Activated naive CD4-positive, alpha-beta T cell treated with anti-CD3 and anti-CD28 coated beads, Interleukin-2, amount 50 U/mL, for 72 hours (primary cell): Measurements from ENCODE around the gene OR1F1. TPM values are rescaled to one million over a fixed set of nuclear protein-coding genes. Genes with fewer than 3 reads are reported as not detected.
"Not testable (repeated sequence)": the region's sequence is repeated elsewhere in the genome, so short reads cannot be mapped to it uniquely, and the experiment has no call there.

Source experiments
- ATAC-seq, 2 donors: fragments of 150-1000 bp; cut with Tn5 transposase; 2 replicates each; pipeline ENCODE4 v1.10.0; 2021; ENCODE audit warnings: mild to moderate bottlenecking in 2 of 2, moderate library complexity in 2 of 2
- DNase-seq, 2 donors: peaks; one replicate each; pipeline ENCODE4 v3.0.0; 2021 to 2022; ENCODE audit warnings: low spot score in 2 of 2
- H3K27ac Mint-ChIP-seq, 2 donors: one replicate each; pipeline ENCODE4 v1.8.0; 2022; ENCODE audit warnings: mild to moderate bottlenecking in 2 of 2, mixed read lengths in 2 of 2
- H3K36me3 Mint-ChIP-seq, 2 donors: one replicate each; pipeline ENCODE4 v1.8.0; 2022; ENCODE audit warnings: mixed read lengths in 2 of 2
- H3K9me3 Mint-ChIP-seq, 2 donors: one replicate each; pipeline ENCODE4 v1.8.0; 2022; ENCODE audit warnings: mixed read lengths in 2 of 2
- total RNA-seq, 2 donors: library from RNA; stranded (reverse); gene quantifications; one replicate each; pipeline ENCODE4 v1.2.3, GENCODE V29; 2022

The OR1F1 gene
- not detected for total RNA-seq

- ATAC-seq (peak; percentile 60 to 73), DNase-seq (peak; percentile 74 to 83)
- Mint-ChIP-seq H3K27ac (peak within 1 kb of the TSS; percentile 74 to 95), H3K36me3 (peaks cover 8 to 23% of the 10 kb centered on the region in 2 donors), H3K9me3 (peaks cover 0 to 5% of the 10 kb centered on the region in 2 donors)
Measured at GRCh38 chr16:3187798-3188674, at the start of gene OR1F1. Gene OR1F1 (plus strand): TSS chr16:3188204.

DNA sequence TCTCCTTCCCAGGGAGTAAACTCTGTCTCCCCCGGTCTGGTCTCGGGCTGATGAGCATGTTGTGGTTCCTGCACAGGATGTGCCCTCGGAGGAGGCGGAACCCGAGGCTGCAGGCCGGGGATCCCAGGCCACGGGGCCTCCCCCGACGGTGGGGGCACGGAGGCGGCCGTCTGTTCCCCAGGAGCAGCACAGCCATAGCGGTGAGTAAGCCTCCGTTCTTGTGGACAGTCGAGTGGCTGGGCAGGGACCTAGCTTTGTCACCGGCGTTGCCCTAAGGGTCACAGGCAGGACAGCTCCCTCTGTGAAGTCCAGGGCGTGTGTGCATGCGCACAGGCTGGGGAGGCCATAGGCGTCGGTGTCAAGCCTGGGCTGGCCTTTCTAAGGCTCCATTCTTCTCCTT lies 49.7 kb upstream of the OR1F1 start:
- H3K9me3 Mint-ChIP-seq = no peaks in the 10 kb centered on the region
- no peak overlapping the region for H3K27ac Mint-ChIP-seq
- H3K36me3 Mint-ChIP-seq = peaks cover 0 to 16% of the 10 kb centered on the region in 2 donors
- DNase-seq = no peak
- ATAC-seq = no peak

DNA sequence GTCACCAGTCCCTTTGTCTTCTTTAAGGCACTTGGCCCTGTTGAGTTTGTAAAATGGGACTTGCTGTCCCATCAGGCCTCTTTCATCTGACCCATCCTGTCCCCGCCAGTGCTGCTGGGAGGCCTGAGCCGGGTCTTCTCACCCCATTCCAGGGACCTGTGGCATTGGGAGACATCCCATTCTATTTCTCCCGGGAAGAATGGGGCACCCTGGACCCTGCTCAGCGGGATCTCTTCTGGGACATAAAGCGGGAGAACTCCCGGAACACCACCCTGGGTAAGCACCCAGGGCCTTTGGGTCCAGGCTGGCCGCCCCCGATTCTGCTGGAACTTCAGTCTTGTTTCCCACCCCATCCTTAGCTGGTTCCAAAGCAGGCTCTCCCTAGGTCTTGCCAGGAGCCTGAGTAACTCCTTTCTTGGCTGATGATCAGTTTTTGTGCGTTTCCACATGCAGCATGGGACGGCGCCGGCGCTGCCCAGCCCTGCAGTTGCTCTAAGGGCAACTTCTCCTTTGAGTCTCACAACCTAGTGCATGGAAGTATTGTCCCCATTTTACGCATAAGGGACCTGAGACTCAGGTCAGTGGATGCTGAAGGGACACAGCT lies 49.1 kb upstream of the OR1F1 start:
- H3K9me3 Mint-ChIP-seq = no peaks in the 10 kb centered on the region
- H3K27ac Mint-ChIP-seq = peak overlapping the region in 1 of 2 donors; percentile 9
- H3K36me3 Mint-ChIP-seq = peaks cover 0 to 13% of the 10 kb centered on the region in 2 donors
- ATAC-seq = no peak
- DNase-seq = no peak

GRCh38 chr16:3139561-3139960 lies 48.4 kb upstream of the OR1F1 start:
- DNase-seq, H3K9me3 Mint-ChIP-seq, H3K27ac Mint-ChIP-seq, H3K36me3 Mint-ChIP-seq, ATAC-seq: not testable (repeated sequence)

DNA sequence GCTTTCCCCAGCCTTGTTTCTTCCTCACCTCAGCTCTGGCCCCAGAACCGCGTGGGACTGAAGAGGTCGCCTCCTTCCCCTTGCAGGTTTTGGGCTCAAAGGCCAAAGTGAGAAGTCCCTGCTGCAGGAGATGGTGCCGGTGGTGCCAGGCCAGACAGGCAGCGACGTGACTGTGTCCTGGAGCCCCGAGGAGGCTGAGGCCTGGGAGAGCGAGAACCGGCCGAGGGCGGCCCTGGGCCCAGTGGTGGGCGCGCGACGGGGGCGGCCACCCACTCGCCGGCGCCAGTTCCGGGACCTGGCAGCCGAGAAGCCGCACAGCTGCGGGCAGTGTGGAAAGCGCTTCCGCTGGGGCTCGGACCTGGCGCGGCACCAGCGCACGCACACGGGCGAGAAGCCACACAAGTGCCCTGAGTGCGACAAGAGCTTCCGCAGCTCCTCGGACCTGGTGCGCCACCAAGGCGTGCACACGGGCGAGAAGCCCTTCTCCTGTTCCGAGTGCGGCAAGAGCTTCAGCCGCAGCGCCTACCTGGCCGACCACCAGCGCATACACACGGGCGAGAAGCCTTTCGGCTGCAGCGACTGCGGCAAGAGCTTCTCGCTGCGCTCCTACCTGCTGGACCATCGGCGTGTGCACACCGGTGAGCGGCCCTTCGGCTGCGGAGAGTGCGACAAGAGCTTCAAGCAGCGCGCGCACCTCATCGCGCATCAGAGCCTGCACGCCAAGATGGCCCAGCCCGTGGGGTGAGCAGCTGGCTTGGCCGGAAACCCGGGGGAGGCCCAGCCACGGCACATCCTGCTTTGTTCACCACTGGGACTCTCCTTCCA lies 47.2 kb upstream of the OR1F1 start:
- ATAC-seq = no peak
- no peaks in the 10 kb centered on the region for H3K9me3 Mint-ChIP-seq

GRCh38 chr16:3141781-3142311 lies 46.2 kb upstream of the OR1F1 start:
- H3K27ac Mint-ChIP-seq = no peak overlapping the region
- no peaks in the 10 kb centered on the region for H3K9me3 Mint-ChIP-seq
- peaks cover 0 to 5% of the 10 kb centered on the region in 2 donors for H3K36me3 Mint-ChIP-seq
- no peak for ATAC-seq
- no peak for DNase-seq

More for the DNA sequence above, 47.2 kb upstream of the OR1F1 start:
- Mint-ChIP-seq H3K27ac (no peak overlapping the region), H3K36me3 (peaks cover 0 to 5% of the 10 kb centered on the region in 2 donors)
- DNase-seq = no peak

GRCh38 chr16:3142327-3142726 lies 45.7 kb upstream of the OR1F1 start:
- Mint-ChIP-seq H3K9me3 (no peaks in the 10 kb centered on the region), H3K36me3 (peaks cover 0 to 5% of the 10 kb centered on the region in 2 donors), H3K27ac (no peak overlapping the region)
- no peak for DNase-seq
- no peak for ATAC-seq

DNA sequence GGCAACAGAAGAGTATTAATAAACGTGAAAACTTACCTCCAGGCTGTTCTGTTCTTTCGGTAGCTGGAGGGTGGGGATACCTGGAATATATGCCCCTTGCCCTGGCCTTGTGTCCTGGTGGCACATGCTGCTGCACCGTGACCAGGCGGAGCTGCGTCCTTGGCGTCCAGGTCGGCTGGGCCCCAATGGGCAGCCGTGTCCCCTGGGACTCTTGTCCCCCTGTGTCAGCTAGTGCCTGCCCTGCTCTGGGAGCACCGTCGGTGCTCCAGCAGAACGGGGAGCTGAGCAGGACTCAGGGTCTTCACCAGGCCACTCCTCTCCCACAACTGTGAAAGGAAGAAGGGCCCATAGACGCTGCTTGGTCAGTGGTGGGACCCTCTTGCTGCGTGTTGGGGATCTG lies 45.2 kb upstream of the OR1F1 start:
- ATAC-seq (no peak), DNase-seq (no peak)
- peaks cover 0 to 5% of the 10 kb centered on the region in 2 donors for H3K36me3 Mint-ChIP-seq
- no peak overlapping the region for H3K27ac Mint-ChIP-seq
- H3K9me3 Mint-ChIP-seq = no peaks in the 10 kb centered on the region

DNA sequence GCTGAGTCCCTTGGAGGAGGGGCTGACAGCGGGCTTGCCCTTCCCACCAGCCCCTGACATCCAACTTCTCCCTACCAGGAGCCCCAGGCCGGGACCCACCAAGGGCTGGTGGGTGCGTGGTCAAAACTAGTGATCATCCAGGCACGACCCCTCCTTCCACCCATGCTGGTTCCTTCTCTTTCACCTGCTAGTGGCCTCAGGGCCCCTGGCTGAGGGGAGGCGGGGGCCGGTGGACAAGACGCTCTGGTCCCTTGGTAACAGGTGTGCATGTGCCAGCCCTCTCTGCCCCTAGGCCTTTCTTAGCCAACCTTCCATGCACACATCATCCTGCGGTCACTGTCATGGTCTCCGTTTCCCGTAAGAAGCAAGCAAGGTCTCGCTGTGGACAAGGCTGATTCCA lies 44.8 kb upstream of the OR1F1 start:
- ATAC-seq (no peak), DNase-seq (no peak)

GRCh38 chr16:3143598-3144320 lies 44.2 kb upstream of the OR1F1 start:
- DNase-seq (no peak), ATAC-seq (no peak)
- Mint-ChIP-seq H3K27ac (no peak overlapping the region), H3K36me3 (peaks cover 0 to 5% of the 10 kb centered on the region in 2 donors), H3K9me3 (no peaks in the 10 kb centered on the region)

More for the DNA sequence above, 44.8 kb upstream of the OR1F1 start:
- no peaks in the 10 kb centered on the region for H3K9me3 Mint-ChIP-seq
- H3K36me3 Mint-ChIP-seq = peaks cover 0 to 5% of the 10 kb centered on the region in 2 donors
- H3K27ac Mint-ChIP-seq = no peak overlapping the region

GRCh38 chr16:3144321-3144983 lies 43.6 kb upstream of the OR1F1 start:
- Mint-ChIP-seq H3K36me3 (peaks cover 0 to 5% of the 10 kb centered on the region in 2 donors), H3K9me3 (no peaks in the 10 kb centered on the region), H3K27ac (no peak overlapping the region)
- no peak for ATAC-seq
- no peak for DNase-seq

- Mint-ChIP-seq H3K36me3 (peaks cover 0 to 5% of the 10 kb centered on the region in 2 donors), H3K9me3 (no peaks in the 10 kb centered on the region), H3K27ac (no peak overlapping the region)
- DNase-seq (no peak), ATAC-seq (no peak)
Measured at GRCh38 chr16:3145151-3145550, 42.9 kb upstream of the OR1F1 start.

DNA sequence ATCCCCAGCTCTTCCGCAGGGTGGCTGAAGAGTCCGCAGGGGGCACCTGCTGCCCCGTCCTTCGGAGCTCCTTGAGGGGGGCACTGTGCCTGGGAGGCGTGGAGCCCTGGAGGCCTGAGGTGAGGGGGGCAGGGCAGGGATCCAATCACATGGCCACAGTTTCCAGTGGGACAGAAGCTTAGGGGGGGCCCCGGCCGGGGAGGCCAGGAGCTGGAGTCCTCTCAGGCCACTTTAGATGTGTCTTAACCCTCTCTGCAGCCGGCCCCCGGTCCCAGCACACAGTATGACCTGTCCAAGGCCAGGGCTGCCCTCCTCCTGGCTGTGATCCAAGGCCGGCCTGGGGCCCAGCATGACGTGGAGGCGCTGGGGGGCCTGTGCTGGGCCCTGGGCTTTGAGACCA lies 42.3 kb upstream of the OR1F1 start:
- Mint-ChIP-seq H3K36me3 (peaks cover 0 to 5% of the 10 kb centered on the region in 2 donors), H3K9me3 (no peaks in the 10 kb centered on the region), H3K27ac (no peak overlapping the region)
- no peak for ATAC-seq
- no peak for DNase-seq

- Mint-ChIP-seq H3K9me3 (no peaks in the 10 kb centered on the region), H3K36me3 (peaks cover 0 to 5% of the 10 kb centered on the region in 2 donors), H3K27ac (no peak overlapping the region)
- no peak for DNase-seq
- ATAC-seq = no peak
Measured at GRCh38 chr16:3147046-3147756, 40.8 kb upstream of the OR1F1 start.

- no peak overlapping the region for H3K27ac Mint-ChIP-seq
- ATAC-seq (no peak), DNase-seq (no peak)
- no peaks in the 10 kb centered on the region for H3K9me3 Mint-ChIP-seq
- H3K36me3 Mint-ChIP-seq = peaks cover 0 to under 1% of the 10 kb centered on the region in 2 donors
Measured at GRCh38 chr16:3147757-3148104, 40.3 kb upstream of the OR1F1 start.
